HepG2 (cell line): ENCODE measurements around the gene PSMA7. TPM values are rescaled to one million over a fixed set of nuclear protein-coding genes. Genes with fewer than 3 reads are reported as not detected.

Source experiments
- ARNTL ChIP-seq: sonication (generic); formaldehyde crosslinking; IDR thresholded peaks from 2 replicates; pipeline ENCODE4 v1.4.0; 2020; ENCODE audit warnings: mild to moderate bottlenecking, missing genetic modification reagents
- CC2D1A ChIP-seq: sonication (generic); formaldehyde crosslinking; IDR thresholded peaks from 2 replicates; pipeline ENCODE4 v1.8.1; 2023; ENCODE audit warnings: mild to moderate bottlenecking, missing genetic modification reagents
- CREM ChIP-seq, 2 experiments: sonication (generic) in 1 of 2; formaldehyde crosslinking in 1 of 2; IDR thresholded peaks; 2 replicates each; pipeline versions ENCODE4 v1.4.0 to v1.6.1; 2016 to 2020; ENCODE audit warnings: antibody characterized with exemption in 1 of 2, mild to moderate bottlenecking in 1 of 2, missing genetic modification reagents in 1 of 2
- EHMT2 ChIP-seq: fragments of 200-600 bp; sonication (generic); IDR thresholded peaks from 2 replicates; pipeline ENCODE4 v1.7.0; 2017; ENCODE audit warnings: antibody characterized with exemption, low read depth, low read length, borderline replicate concordance
- ESRRA ChIP-seq: sonication (generic); formaldehyde crosslinking; IDR thresholded peaks from 2 replicates; pipeline ENCODE4 v1.5.1; 2020; ENCODE audit warnings: mild to moderate bottlenecking, low read depth, missing genetic modification reagents
- ETV5 ChIP-seq: IDR thresholded peaks from 2 replicates; pipeline ENCODE4 v1.6.1; 2018; ENCODE audit warnings: missing biosample characterization, missing genetic modification reagents, inconsistent platforms, borderline replicate concordance
- FOXK2 ChIP-seq: fragments of 450-650 bp; IDR thresholded peaks from 2 replicates; pipeline ENCODE4 v1.6.1; 2016
- HMG20B ChIP-seq: conservative IDR thresholded peaks from 2 replicates; pipeline ENCODE4 v1.6.1; 2016; ENCODE audit warnings: missing genetic modification reagents, missing compliant biosample characterization
- IKZF5 ChIP-seq: IDR thresholded peaks from 2 replicates; pipeline ENCODE4 v1.6.1; 2018; ENCODE audit warnings: missing genetic modification reagents, mild to moderate bottlenecking, missing compliant biosample characterization
- KDM3A ChIP-seq: IDR thresholded peaks from 2 replicates; pipeline ENCODE4 v1.6.1; 2018; ENCODE audit warnings: low read depth, missing compliant biosample characterization
- PLRG1 ChIP-seq: fragments of 450-650 bp; conservative IDR thresholded peaks from 2 replicates; pipeline ENCODE4 v1.6.1; 2016
- REL ChIP-seq: sonication (generic); formaldehyde crosslinking; conservative IDR thresholded peaks from 2 replicates; pipeline ENCODE4 v1.8.0; 2022; ENCODE audit warnings: mild to moderate bottlenecking, missing genetic modification reagents, moderate library complexity
- RORA ChIP-seq: sonication (generic); formaldehyde crosslinking; IDR thresholded peaks from 2 replicates; pipeline ENCODE4 v1.5.0; 2020; ENCODE audit warnings: mild to moderate bottlenecking, missing genetic modification reagents, moderate library complexity
- SUZ12 ChIP-seq: fragments of 150-350 bp; IDR thresholded peaks from 2 replicates; pipeline ENCODE4 v1.6.1; 2014; ENCODE audit warnings: low read depth, low read length
- TAF15 ChIP-seq: fragments of 200-400 bp; formaldehyde crosslinking; IDR thresholded peaks from one replicate; pipeline ENCODE4 v1.6.1; 2018; ENCODE audit warnings: mild to moderate bottlenecking, low read depth, low read length; ENCODE audit not compliant: poor library complexity, severe bottlenecking
- ZBTB38 ChIP-seq: sonication (generic); formaldehyde crosslinking; IDR thresholded peaks from 2 replicates; pipeline ENCODE4 v1.5.1; 2020; ENCODE audit warnings: mild to moderate bottlenecking, missing genetic modification reagents
- ZNF547 ChIP-seq: sonication (generic); formaldehyde crosslinking; IDR thresholded peaks from 2 replicates; pipeline ENCODE4 v1.5.1; 2020; ENCODE audit warnings: mild to moderate bottlenecking, missing genetic modification reagents
- ZNF589 ChIP-seq: sonication (generic); formaldehyde crosslinking; conservative IDR thresholded peaks from 2 replicates; pipeline ENCODE4 v1.8.0; 2022; ENCODE audit warnings: mild to moderate bottlenecking, moderate library complexity, missing genetic modification reagents
- ZNF619 ChIP-seq: sonication (generic); formaldehyde crosslinking; IDR thresholded peaks from 2 replicates; pipeline ENCODE4 v1.4.0; 2020; ENCODE audit warnings: mild to moderate bottlenecking, missing genetic modification reagents
- ZNF839 ChIP-seq: sonication (generic); formaldehyde crosslinking; IDR thresholded peaks from 2 replicates; pipeline ENCODE4 v1.4.0; 2020; ENCODE audit warnings: missing genetic modification reagents, mild to moderate bottlenecking, borderline replicate concordance
- ZSCAN21 ChIP-seq: sonication (generic); formaldehyde crosslinking; IDR thresholded peaks from 2 replicates; pipeline ENCODE4 v1.8.0; 2022; ENCODE audit warnings: mild to moderate bottlenecking, missing genetic modification reagents, moderate library complexity, borderline replicate concordance
- polyA plus RNA-seq, 8 experiments: library from polyadenylated mRNA; depleted of rRNA in 3 of 8; stranded (reverse) in 7 of 8; unstranded in 1 of 8; fragments of >200 nt; fragmentation: Illumina TruSeq in 4 of 8; extraction: Trizol in 4 of 8; gene quantifications; 2 replicates each; pipeline versions ENCODE4 v1.2.1 to v1.2.3, GENCODE V29; 2011 to 2016; ENCODE audit warnings: low read depth in 4 of 8, missing spikeins in 1 of 8, mixed read lengths in 1 of 8; ENCODE audit not compliant: insufficient read depth in 1 of 8
- total RNA-seq, 5 experiments: library from RNA; depleted of rRNA; stranded (reverse); fragments of >200 nt; fragmentation: Illumina TruSeq; extraction: Trizol; gene quantifications; 2 replicates each; pipeline ENCODE4 v1.2.3, GENCODE V29; 2016; ENCODE audit warnings: low read depth in 1 of 5
- TF ChIP-seq, protein P1 (sequence below), 2 experiments: sonication (generic) in 1 of 2; formaldehyde crosslinking in 1 of 2; IDR thresholded peaks; 2 replicates each; pipeline versions ENCODE4 v1.4.0 to v1.6.1; 2018 to 2020; ENCODE audit warnings: missing genetic modification reagents in 2 of 2, borderline replicate concordance in 1 of 2, low read depth in 1 of 2, mild to moderate bottlenecking in 1 of 2, missing biosample characterization in 1 of 2
- TF ChIP-seq, protein P2 (sequence below): sonication (generic); formaldehyde crosslinking; IDR thresholded peaks from 2 replicates; pipeline ENCODE4 v1.4.0; 2020; ENCODE audit warnings: mild to moderate bottlenecking, missing genetic modification reagents
- TF ChIP-seq, protein P3 (sequence below): sonication (generic); formaldehyde crosslinking; IDR thresholded peaks from 2 replicates; pipeline ENCODE4 v1.4.0; 2020; ENCODE audit warnings: missing genetic modification reagents, borderline replicate concordance

PSMA7 gene
- total and polyA plus RNA-seq, 2 of the 13 experiments (the other 11 are each of a cell fraction or from before 2014, with no cell fraction given), result 531 to 631 TPM

DNA sequence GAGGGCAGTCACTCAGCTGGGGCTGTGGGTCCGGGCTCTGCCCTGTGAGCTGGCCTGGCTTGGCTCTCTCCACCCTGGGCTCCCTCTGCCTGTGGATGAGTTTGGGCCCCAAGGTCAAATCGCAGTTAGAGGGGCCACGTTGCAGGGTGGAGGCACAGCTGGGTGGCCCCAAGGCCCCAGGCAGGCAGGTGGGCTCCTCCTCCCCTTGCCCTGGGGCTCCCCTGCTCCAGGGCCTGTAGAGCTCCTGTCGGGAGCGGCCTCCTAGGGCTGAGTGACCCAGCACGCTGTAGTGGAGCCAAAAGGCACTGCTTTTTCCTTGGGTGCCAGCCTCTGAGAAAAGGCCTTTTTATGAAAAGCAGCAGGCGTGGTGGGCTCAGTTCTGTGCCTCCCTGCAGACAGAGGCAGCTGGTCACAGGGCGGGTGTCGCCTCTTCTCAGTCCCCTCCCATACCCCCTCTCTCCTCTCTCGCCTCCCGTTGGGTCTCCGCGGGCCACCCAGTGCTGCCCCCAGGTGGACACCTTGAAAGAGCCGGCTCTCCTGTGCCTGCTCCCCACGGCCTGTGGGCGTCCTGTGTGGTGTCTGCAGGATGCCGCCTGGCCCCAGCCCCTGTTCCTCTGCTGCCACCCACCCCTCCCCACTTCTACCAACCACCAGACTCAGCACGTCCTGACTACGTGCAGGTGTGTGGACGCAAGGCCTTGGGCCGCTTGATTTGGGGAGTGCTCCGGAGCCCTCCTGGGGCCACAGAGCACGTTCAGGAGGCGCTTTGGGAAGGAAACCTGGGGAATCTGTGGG is 13.6 kb upstream of the PSMA7 start (continued):
- TF ChIP-seq IKZF5 (CRISPR knock-in tag) (no peak), ZSCAN21 (CRISPR knock-in tag) (peak; percentile 50; the same call in 1 of the 2 replicates), ZNF619 (0 out of 2 replicates have a peak, but pooled peaks have one; percentile 52), ZNF839 (CRISPR knock-in tag) (no peak), PLRG1 (no peak), ESRRA (no peak), TAF15 (peak; percentile 65), HMG20B (CRISPR knock-in tag) (0 out of 2 replicates have a peak, but pooled peaks have one; percentile 16), CC2D1A (no peak), ZBTB38 (CRISPR knock-in tag) (peak; percentile 85; the same call in 1 of the 2 replicates), RORA (CRISPR knock-in tag) (no peak), REL (CRISPR knock-in tag) (no peak), SUZ12 (no peak), ZNF589 (no peak), CREM (IDR thresholded peaks at IDR 0.05) (no peak), CREM (CRISPR knock-in tag; IDR thresholded peaks at IDR 0.05) (no peak), FOXK2 (no peak), ARNTL (CRISPR knock-in tag) (no peak), EHMT2 (no peak), KDM3A (CRISPR knock-in tag) (no peak), ETV5 (peak; percentile 49), ZNF547 (0 out of 2 replicates have a peak, but pooled peaks have one; percentile 23)
- TF ChIP-seq, protein P1, sequence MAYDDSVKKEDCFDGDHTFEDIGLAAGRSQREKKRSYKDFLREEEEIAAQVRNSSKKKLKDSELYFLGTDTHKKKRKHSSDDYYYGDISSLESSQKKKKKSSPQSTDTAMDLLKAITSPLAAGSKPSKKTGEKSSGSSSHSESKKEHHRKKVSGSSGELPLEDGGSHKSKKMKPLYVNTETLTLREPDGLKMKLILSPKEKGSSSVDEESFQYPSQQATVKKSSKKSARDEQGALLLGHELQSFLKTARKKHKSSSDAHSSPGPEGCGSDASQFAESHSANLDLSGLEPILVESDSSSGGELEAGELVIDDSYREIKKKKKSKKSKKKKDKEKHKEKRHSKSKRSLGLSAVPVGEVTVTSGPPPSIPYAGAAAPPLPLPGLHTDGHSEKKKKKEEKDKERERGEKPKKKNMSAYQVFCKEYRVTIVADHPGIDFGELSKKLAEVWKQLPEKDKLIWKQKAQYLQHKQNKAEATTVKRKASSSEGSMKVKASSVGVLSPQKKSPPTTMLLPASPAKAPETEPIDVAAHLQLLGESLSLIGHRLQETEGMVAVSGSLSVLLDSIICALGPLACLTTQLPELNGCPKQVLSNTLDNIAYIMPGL (CRISPR knock-in tag; IDR thresholded peaks at IDR 0.05; ENCODE audit: borderline replicate concordance in 1 of 2, low read depth in 1 of 2), result peak; percentile 65 to 89
- TF ChIP-seq, protein P2, sequence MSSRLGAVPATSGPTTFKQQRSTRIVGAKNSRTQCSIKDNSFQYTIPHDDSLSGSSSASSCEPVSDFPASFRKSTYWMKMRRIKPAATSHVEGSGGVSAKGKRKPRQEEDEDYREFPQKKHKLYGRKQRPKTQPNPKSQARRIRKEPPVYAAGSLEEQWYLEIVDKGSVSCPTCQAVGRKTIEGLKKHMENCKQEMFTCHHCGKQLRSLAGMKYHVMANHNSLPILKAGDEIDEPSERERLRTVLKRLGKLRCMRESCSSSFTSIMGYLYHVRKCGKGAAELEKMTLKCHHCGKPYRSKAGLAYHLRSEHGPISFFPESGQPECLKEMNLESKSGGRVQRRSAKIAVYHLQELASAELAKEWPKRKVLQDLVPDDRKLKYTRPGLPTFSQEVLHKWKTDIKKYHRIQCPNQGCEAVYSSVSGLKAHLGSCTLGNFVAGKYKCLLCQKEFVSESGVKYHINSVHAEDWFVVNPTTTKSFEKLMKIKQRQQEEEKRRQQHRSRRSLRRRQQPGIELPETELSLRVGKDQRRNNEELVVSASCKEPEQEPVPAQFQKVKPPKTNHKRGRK, result no peak
- TF ChIP-seq, protein P3, sequence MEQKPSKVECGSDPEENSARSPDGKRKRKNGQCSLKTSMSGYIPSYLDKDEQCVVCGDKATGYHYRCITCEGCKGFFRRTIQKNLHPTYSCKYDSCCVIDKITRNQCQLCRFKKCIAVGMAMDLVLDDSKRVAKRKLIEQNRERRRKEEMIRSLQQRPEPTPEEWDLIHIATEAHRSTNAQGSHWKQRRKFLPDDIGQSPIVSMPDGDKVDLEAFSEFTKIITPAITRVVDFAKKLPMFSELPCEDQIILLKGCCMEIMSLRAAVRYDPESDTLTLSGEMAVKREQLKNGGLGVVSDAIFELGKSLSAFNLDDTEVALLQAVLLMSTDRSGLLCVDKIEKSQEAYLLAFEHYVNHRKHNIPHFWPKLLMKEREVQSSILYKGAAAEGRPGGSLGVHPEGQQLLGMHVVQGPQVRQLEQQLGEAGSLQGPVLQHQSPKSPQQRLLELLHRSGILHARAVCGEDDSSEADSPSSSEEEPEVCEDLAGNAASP (CRISPR knock-in tag), result peak; percentile 55; the same call in 1 of the 2 replicates
